ENCODE results near the gene UQCC3. TPM values are rescaled to one million over a fixed set of nuclear protein-coding genes. Genes with fewer than 3 reads are reported as not detected.

The UQCC3 gene
- total and polyA plus RNA-seq, 2 of the 4 experiments (the other 2 are of a cell fraction), result 5.7 to 9.7 TPM

- peaks cover 10% of the 10 kb centered on the region for H3K9me1 ChIP-seq (ENCODE audit: insufficient read depth, low read length)
- H4K5ac ChIP-seq (ENCODE audit: low read depth, low read length), result no peak overlapping the region
- no peak overlapping the region for H2BK5ac ChIP-seq (ENCODE audit: low read depth, low read length, poor library complexity, severe bottlenecking)
- intact Hi-C loops (cut with micrococcal nuclease) (no loop called here), dilution Hi-C loops (cut with HindIII; ENCODE audit: low sequenced_read_pairs, unreplicated experiment) (no loop called here), in situ Hi-C loops (cut with MboI; ENCODE audit: low sequenced_read_pairs) (no loop called here)
- H3K4ac ChIP-seq (ENCODE audit: low read depth, low read length), result no peak overlapping the region
- peak; percentile 41 for DNase-seq
- no peak overlapping the region for H3K9ac ChIP-seq (ENCODE audit: low read depth, low read length)
- BruUV-seq (replicated peaks), result no TSS peak
- H3K18ac ChIP-seq (ENCODE audit: low read depth, low read length), result no peak overlapping the region
- no peak overlapping the region for H2AK9ac ChIP-seq (replicated peaks; ENCODE audit: low read depth, low read length, poor library complexity)
- no peak overlapping the region for H2BK120ac ChIP-seq (ENCODE audit: low read depth, low read length)
- no peaks in the 10 kb centered on the region for H4K20me1 ChIP-seq (ENCODE audit: insufficient read depth, low read length)
- no peak overlapping the region for H4K91ac ChIP-seq (ENCODE audit: insufficient read depth, low read depth, low read length)
- H3K27me3 ChIP-seq (ENCODE audit: control insufficient read depth, insufficient read depth, low read length), result no peaks in the 10 kb centered on the region
- H3K79me1 ChIP-seq (ENCODE audit: low read depth in 1 of 2, low read length in 2 of 2), result peaks cover 27 to 65% of the 10 kb centered on the region in 2 experiments
- ATAC-seq (ENCODE audit: low read depth), result no peak
- H2AK5ac ChIP-seq (ENCODE audit: low read depth, low read length), result no peak overlapping the region
- no peak overlapping the region for H3K4me2 ChIP-seq (ENCODE audit: low read depth, low read length)
- H3K4me1 ChIP-seq (ENCODE audit: control insufficient read depth, insufficient read depth, low read length), result peaks cover 12% of the 10 kb centered on the region
- H3K27ac ChIP-seq (ENCODE audit: insufficient read depth, low read length), result peak overlapping the region; percentile 41; the same call in 1 of the 2 replicates
- H3K36me3 ChIP-seq (ENCODE audit: control insufficient read depth, insufficient read depth, low read length), result peaks cover 47% of the 10 kb centered on the region
- no peaks in the 10 kb centered on the region for H3K9me3 ChIP-seq (ENCODE audit: control insufficient read depth, insufficient read depth, low read length)
- H3K14ac ChIP-seq (replicated peaks; ENCODE audit: low read depth, low read length), result no peak overlapping the region
- H3K4me3 ChIP-seq (ENCODE audit: insufficient read depth, low read depth, low read length), result no peak overlapping the region
- CTCF ChIA-PET, result no interaction called here
- H2BK20ac ChIP-seq (ENCODE audit: low read depth, low read length), result no peak overlapping the region
- POLR2A ChIA-PET (ENCODE audit: unreplicated experiment), result no interaction called here
- no peak overlapping the region for H3K23ac ChIP-seq (ENCODE audit: low read depth, low read length)
- no peak overlapping the region for H2BK15ac ChIP-seq (ENCODE audit: low read depth, low read length)
- H3K56ac ChIP-seq (ENCODE audit: extremely low read depth, insufficient read depth, low read length), result no peak overlapping the region
- H2AFZ ChIP-seq (replicated peaks; ENCODE audit: low read length, poor library complexity), result no peak overlapping the region
- TF ChIP-seq MXI1 (IDR thresholded peaks at IDR 0.05; ENCODE audit: borderline replicate concordance, low read depth, low read length) (no peak), CHD1 (IDR thresholded peaks at IDR 0.05; ENCODE audit: low read depth, low read length) (no peak), USF2 (IDR thresholded peaks at IDR 0.05; ENCODE audit: low read depth, low read length) (no peak), RCOR1 (IDR thresholded peaks at IDR 0.05; ENCODE audit: insufficient replicate concordance, low read length) (no peak), CEBPB (IDR thresholded peaks at IDR 0.05; ENCODE audit: low read depth, low read length) (no peak)
- H4K8ac ChIP-seq (ENCODE audit: low read depth in 2 of 2, low read length in 2 of 2), result no peak overlapping the region
- no CpG with 5 or more reads among the region's 6 CpGs for WGBS, 2 experiments (ENCODE audit: extremely low coverage in 2 of 2, insufficient read length in 1 of 2)
Observed at GRCh38 chr11:62712276-62712812, 40.9 kb downstream of the UQCC3 start.

Data from IMR-90 (cell line).